Measurements from ENCODE around the gene DHRS4.
"Not testable (repeated sequence)": the region's sequence is repeated elsewhere in the genome, so short reads cannot be mapped to it uniquely, and the experiment has no call there.

DNA sequence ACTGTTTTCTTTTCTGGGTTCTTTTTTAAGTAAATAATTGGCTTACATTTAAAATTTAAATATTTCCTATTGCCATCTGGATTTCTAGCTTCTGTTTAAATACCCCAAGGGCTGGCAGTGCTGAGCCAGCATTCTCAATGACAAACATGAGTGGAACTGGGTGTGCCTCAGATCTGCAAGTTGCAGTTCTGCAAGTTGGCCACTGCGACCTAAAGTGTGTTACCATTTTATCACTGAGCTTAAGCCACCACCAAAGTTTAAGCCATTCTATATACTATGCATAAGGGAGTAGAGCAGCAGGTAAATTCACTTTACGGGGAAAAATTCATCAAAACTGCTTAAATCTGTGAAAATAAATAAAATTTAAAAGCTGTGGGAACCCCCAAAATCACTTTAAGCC lies 23.6 kb downstream of the DHRS4 start:
- TF ChIP-seq, protein P1, sequence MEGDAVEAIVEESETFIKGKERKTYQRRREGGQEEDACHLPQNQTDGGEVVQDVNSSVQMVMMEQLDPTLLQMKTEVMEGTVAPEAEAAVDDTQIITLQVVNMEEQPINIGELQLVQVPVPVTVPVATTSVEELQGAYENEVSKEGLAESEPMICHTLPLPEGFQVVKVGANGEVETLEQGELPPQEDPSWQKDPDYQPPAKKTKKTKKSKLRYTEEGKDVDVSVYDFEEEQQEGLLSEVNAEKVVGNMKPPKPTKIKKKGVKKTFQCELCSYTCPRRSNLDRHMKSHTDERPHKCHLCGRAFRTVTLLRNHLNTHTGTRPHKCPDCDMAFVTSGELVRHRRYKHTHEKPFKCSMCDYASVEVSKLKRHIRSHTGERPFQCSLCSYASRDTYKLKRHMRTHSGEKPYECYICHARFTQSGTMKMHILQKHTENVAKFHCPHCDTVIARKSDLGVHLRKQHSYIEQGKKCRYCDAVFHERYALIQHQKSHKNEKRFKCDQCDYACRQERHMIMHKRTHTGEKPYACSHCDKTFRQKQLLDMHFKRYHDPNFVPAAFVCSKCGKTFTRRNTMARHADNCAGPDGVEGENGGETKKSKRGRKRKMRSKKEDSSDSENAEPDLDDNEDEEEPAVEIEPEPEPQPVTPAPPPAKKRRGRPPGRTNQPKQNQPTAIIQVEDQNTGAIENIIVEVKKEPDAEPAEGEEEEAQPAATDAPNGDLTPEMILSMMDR (IDR thresholded peaks at IDR 0.05; ENCODE audit: low read length), result not testable (repeated sequence)
- not testable (repeated sequence) for TF ChIP-seq EZH2 (IDR thresholded peaks at IDR 0.05; ENCODE audit: borderline replicate concordance, low read length)
